Panc1 (cell line): Measurements from ENCODE around the gene LRP5. TPM values are rescaled to one million over a fixed set of nuclear protein-coding genes. Genes with fewer than 3 reads are reported as not detected.
A peak's percentile ranks its signal among the peaks of the same experiment; 100 is the strongest.

ENCODE experiments used
- ATAC-seq: fragments of 200-7000 bp; cut with Tn5 transposase; 2 replicates; pipeline ENCODE4 v1.9.1; 2020; ENCODE audit warnings: mild to moderate bottlenecking, moderate library complexity
- BruUV-seq: library from RNA; stranded (reverse); fragments of 400-500 nt; replicated peaks from 2 replicates; lab custom pipeline; 2021; lab: Mats Ljungman, UMichigan
- CTCF ChIA-PET: fragments of 300-600 bp; sonication (Branson Sonifier 250); formaldehyde crosslinking; loops from one replicate; lab custom pipeline; 2022; ENCODE audit warnings: antibody characterized with exemption; lab: Charles Lee
- POLR2A ChIA-PET: fragments of 300-600 bp; sonication (Branson Sonifier 250); formaldehyde crosslinking; loops from one replicate; lab custom pipeline; 2022; ENCODE audit warnings: antibody characterized with exemption; lab: Charles Lee
- DNase-seq: peaks from one replicate; pipeline ENCODE4 v3.0.0-alpha.2; 2010; ENCODE audit warnings: low read depth, low spot score
- H3K27ac ChIP-seq: 2 replicates; pipeline ENCODE4 v1.5.1; 2011; ENCODE audit warnings: mild to moderate bottlenecking, low read length, inconsistent platforms
- H3K27me3 ChIP-seq: fragments of 200-500 bp; sonication (Bioruptor generic); 2 replicates; pipeline ENCODE4 v1.6.0; 2014; ENCODE audit warnings: low read length, inconsistent platforms; ENCODE audit not compliant: control insufficient read depth, insufficient read depth
- H3K36me3 ChIP-seq: fragments of 200-500 bp; sonication (Bioruptor generic); 2 replicates; pipeline ENCODE4 v1.5.1; 2014; ENCODE audit warnings: inconsistent platforms, mild to moderate bottlenecking, low read length, moderate library complexity; ENCODE audit not compliant: control insufficient read depth, insufficient read depth
- H3K4me1 ChIP-seq: 2 replicates; pipeline ENCODE4 v1.5.1; 2011; ENCODE audit warnings: inconsistent platforms, mild to moderate bottlenecking, low read length, moderate library complexity; ENCODE audit not compliant: control insufficient read depth, insufficient read depth
- H3K4me3 ChIP-seq, 2 experiments: 2 replicates each; pipeline ENCODE4 v1.5.1; 2011 to 2012; ENCODE audit warnings: low read depth in 2 of 2, low read length in 2 of 2, mild to moderate bottlenecking in 2 of 2, inconsistent platforms in 1 of 2, moderate library complexity in 1 of 2
- H3K9me3 ChIP-seq: fragments of 200-500 bp; sonication (Bioruptor generic); 2 replicates; pipeline ENCODE4 v1.5.1; 2014; ENCODE audit warnings: low read depth, mild to moderate bottlenecking, inconsistent platforms, low read length, moderate library complexity; ENCODE audit not compliant: control insufficient read depth, insufficient read depth
- POLR2AphosphoS5 ChIP-seq: IDR thresholded peaks from 2 replicates; pipeline ENCODE4 v1.6.1; 2012; ENCODE audit warnings: mild to moderate bottlenecking, low read depth, low read length, moderate library complexity
- SIN3A ChIP-seq: IDR thresholded peaks from 2 replicates; pipeline ENCODE4 v1.6.1; 2012; ENCODE audit warnings: low read depth, mild to moderate bottlenecking, low read length, moderate library complexity, borderline replicate concordance; ENCODE audit not compliant: insufficient read depth
- TCF7L2 ChIP-seq: IDR thresholded peaks from 2 replicates; pipeline ENCODE4 v1.6.1; 2011; ENCODE audit warnings: mild to moderate bottlenecking, low read depth, low read length, inconsistent platforms
- in situ Hi-C: cut with HindIII; loops from 2 replicates; pipeline ENCODE4 v1.10.0; 2016; ENCODE audit warnings: low sequenced_read_pairs, low pct_unique_long_range_greater_than_20kb
- intact Hi-C: fragments of 100-400 bp; cut with micrococcal nuclease; formaldehyde crosslinking; loops from one replicate; pipeline ENCODE4 v1.10.0; 2022; ENCODE audit not compliant: unreplicated experiment
- total RNA-seq: library from RNA; stranded (reverse); gene quantifications from one replicate; pipeline ENCODE4 v1.2.1, GENCODE V29; 2021; ENCODE audit not compliant: unreplicated experiment
- TF ChIP-seq, protein P1 (sequence below), 2 experiments: IDR thresholded peaks; 2 replicates each; pipeline ENCODE4 v1.6.1; 2011 to 2012; ENCODE audit warnings: low read depth in 2 of 2, control low read depth in 1 of 2, low read length in 1 of 2, mild to moderate bottlenecking in 1 of 2, moderate library complexity in 1 of 2; ENCODE audit not compliant: insufficient read depth in 1 of 2
- TF ChIP-seq, protein P2 (sequence below): fragments of 450-650 bp; IDR thresholded peaks from 2 replicates; pipeline ENCODE4 v1.5.1; 2017; ENCODE audit warnings: mild to moderate bottlenecking

LRP5 gene
- total RNA-seq, 1 experiment from 2014 or later: 171 TPM

DNA sequence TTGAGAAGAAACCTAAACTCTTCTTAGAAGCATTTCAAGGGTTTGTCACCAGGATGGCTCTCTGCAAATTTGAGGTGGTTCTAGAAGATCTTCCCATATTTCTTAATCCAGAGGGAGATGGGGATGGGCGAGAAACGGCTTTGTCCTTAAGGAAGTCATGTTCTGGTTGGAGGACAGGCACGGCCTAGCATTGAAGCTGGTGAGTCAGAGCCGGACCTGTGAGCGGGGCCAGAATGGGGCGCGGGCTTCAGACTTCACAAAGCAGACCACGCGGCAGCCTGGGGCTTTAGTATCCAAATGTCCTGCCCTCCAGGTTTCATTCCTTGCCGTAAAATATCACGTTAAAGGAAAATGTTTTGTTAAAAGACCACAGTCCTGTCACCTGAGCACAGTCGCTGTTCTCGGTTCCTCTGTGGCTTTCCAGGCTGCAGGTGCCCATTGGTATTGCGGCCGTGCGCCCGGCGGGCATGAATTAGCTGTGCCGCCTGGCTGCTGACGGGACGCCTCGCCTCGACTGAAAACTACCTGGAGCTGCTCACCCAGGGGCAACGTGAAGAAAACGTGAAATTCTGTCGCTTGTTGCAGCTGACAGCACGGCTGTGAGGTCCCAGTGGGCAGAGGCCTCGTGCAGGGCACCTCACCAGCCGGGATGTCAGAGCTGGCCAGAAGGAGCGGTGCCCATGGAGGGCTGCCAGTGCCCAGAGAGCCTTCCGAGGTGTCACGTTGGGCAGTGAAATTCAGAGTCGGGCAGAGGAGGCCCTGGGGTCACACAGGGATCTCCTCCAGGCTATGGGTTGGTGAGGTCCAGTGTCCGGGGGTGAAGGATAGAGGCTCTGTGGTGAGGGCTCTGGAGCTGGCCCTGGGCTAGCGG is 59.0 kb downstream of the LRP5 start:
- in situ Hi-C loops (no loop called here), intact Hi-C loops (no loop called here)
- CTCF ChIA-PET: interaction anchor here (0.6 kb wide), 1 partner anchor 29 kb away, joined by 3 read pairs; no protein-coding TSS in a partner anchor
- Histone ChIP-seq H3K9me3 (no peaks in the 10 kb centered on the region), H3K4me1 (peaks cover 52% of the 10 kb centered on the region), H3K27ac (peak overlapping the region; percentile 14), H3K4me3 (no peak overlapping the region), H3K36me3 (no peaks in the 10 kb centered on the region), H3K27me3 (no peaks in the 10 kb centered on the region)
- TF ChIP-seq POLR2AphosphoS5 (no peak), TCF7L2 (no peak), SIN3A (no peak)
- TF ChIP-seq, protein P1, sequence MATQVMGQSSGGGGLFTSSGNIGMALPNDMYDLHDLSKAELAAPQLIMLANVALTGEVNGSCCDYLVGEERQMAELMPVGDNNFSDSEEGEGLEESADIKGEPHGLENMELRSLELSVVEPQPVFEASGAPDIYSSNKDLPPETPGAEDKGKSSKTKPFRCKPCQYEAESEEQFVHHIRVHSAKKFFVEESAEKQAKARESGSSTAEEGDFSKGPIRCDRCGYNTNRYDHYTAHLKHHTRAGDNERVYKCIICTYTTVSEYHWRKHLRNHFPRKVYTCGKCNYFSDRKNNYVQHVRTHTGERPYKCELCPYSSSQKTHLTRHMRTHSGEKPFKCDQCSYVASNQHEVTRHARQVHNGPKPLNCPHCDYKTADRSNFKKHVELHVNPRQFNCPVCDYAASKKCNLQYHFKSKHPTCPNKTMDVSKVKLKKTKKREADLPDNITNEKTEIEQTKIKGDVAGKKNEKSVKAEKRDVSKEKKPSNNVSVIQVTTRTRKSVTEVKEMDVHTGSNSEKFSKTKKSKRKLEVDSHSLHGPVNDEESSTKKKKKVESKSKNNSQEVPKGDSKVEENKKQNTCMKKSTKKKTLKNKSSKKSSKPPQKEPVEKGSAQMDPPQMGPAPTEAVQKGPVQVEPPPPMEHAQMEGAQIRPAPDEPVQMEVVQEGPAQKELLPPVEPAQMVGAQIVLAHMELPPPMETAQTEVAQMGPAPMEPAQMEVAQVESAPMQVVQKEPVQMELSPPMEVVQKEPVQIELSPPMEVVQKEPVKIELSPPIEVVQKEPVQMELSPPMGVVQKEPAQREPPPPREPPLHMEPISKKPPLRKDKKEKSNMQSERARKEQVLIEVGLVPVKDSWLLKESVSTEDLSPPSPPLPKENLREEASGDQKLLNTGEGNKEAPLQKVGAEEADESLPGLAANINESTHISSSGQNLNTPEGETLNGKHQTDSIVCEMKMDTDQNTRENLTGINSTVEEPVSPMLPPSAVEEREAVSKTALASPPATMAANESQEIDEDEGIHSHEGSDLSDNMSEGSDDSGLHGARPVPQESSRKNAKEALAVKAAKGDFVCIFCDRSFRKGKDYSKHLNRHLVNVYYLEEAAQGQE (IDR thresholded peaks at IDR 0.05; ENCODE audit: insufficient read depth in 1 of 2, low read depth in 2 of 2, low read length in 1 of 2): no peak
- TF ChIP-seq, protein P2, sequence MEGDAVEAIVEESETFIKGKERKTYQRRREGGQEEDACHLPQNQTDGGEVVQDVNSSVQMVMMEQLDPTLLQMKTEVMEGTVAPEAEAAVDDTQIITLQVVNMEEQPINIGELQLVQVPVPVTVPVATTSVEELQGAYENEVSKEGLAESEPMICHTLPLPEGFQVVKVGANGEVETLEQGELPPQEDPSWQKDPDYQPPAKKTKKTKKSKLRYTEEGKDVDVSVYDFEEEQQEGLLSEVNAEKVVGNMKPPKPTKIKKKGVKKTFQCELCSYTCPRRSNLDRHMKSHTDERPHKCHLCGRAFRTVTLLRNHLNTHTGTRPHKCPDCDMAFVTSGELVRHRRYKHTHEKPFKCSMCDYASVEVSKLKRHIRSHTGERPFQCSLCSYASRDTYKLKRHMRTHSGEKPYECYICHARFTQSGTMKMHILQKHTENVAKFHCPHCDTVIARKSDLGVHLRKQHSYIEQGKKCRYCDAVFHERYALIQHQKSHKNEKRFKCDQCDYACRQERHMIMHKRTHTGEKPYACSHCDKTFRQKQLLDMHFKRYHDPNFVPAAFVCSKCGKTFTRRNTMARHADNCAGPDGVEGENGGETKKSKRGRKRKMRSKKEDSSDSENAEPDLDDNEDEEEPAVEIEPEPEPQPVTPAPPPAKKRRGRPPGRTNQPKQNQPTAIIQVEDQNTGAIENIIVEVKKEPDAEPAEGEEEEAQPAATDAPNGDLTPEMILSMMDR: no peak
- ATAC-seq (no peak), DNase-seq (no peak)
- BruUV-seq: no TSS peak
- POLR2A ChIA-PET: interaction anchor here (0.7 kb wide), 1 partner anchor 22 kb away, joined by 3 read pairs; no protein-coding TSS in a partner anchor

DNA sequence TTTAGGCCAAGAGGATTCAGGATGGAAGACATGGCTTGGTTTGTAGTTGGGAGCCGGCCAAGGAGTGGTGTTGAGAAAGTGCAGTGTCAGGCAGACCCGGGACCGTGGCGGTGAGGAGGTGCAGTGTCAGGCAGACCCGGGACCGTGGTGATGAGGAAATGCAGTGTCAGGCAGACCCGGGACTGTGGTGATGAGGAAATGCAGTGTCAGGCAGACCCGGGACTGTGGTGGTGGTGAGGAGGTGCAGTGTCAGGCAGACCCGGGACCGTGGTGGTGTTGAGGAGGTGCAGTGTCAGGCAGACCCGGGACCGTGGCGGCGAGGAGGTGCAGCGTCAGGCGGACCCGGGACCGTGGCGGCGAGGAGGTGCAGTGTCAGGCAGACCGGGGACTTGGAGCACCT is 59.7 kb downstream of the LRP5 start:
- Histone ChIP-seq H3K27ac (no peak overlapping the region; the same call in 1 of the 2 replicates), H3K36me3 (no peaks in the 10 kb centered on the region), H3K27me3 (no peaks in the 10 kb centered on the region), H3K4me3 (no peak overlapping the region), H3K9me3 (no peaks in the 10 kb centered on the region), H3K4me1 (peaks cover 60% of the 10 kb centered on the region)
- intact Hi-C loops (no loop called here), in situ Hi-C loops (no loop called here)
- no peak for DNase-seq
- peak; percentile 11; the same call in 1 of the 2 replicates for ATAC-seq
- ChIA-PET POLR2A (no interaction called here), CTCF (interaction anchor here (0.6 kb wide), 1 partner anchor 30 kb away, joined by 3 read pairs; no protein-coding TSS in a partner anchor)
- no TSS peak for BruUV-seq
- TF ChIP-seq TCF7L2: no peak
- TF ChIP-seq, protein P2: no peak
- TF ChIP-seq SIN3A: no peak
- TF ChIP-seq, protein P1 (IDR thresholded peaks at IDR 0.05; ENCODE audit: insufficient read depth in 1 of 2, low read depth in 2 of 2, low read length in 1 of 2): no peak
